Mesodermal cell (in vitro differentiated cells): ENCODE measurements around the gene SLC38A1.
A peak's percentile ranks its signal among the peaks of the same experiment; 100 is the strongest.

Source experiments
- H3K27ac ChIP-seq: 2 replicates; pipeline ENCODE4 v1.7.0; 2013; ENCODE audit warnings: mild to moderate bottlenecking, low read depth, low read length, moderate library complexity; ENCODE audit not compliant: severe bottlenecking
- H3K36me3 ChIP-seq: 2 replicates; pipeline ENCODE4 v1.7.1; 2013; ENCODE audit warnings: mild to moderate bottlenecking, low read length, moderate library complexity; ENCODE audit not compliant: control insufficient read depth, insufficient read depth
- H3K4me1 ChIP-seq: one replicate; pipeline ENCODE4 v1.7.1; 2013; ENCODE audit warnings: mild to moderate bottlenecking, low read length; ENCODE audit not compliant: insufficient read depth, control insufficient read depth, poor library complexity, severe bottlenecking
- H3K4me3 ChIP-seq: 2 replicates; pipeline ENCODE4 v1.7.0; 2013; ENCODE audit warnings: low read length, control low read depth, mild to moderate bottlenecking; ENCODE audit not compliant: insufficient read depth, poor library complexity, severe bottlenecking; ENCODE audit errors: extremely low read depth
- H3K9me3 ChIP-seq: 2 replicates; pipeline ENCODE4 v1.7.1; 2013; ENCODE audit warnings: mild to moderate bottlenecking, low read length, moderate library complexity; ENCODE audit not compliant: control insufficient read depth
- WGBS, 2 experiments: methylation state at CpG; one replicate each; pipeline ENCODE4 v1.1.5; 2013; ENCODE audit warnings: missing lambda C conversion rate in 2 of 2; ENCODE audit not compliant: insufficient coverage in 2 of 2; 5-methylcytosine and 5-hydroxymethylcytosine counted together

SLC38A1 gene

DNA sequence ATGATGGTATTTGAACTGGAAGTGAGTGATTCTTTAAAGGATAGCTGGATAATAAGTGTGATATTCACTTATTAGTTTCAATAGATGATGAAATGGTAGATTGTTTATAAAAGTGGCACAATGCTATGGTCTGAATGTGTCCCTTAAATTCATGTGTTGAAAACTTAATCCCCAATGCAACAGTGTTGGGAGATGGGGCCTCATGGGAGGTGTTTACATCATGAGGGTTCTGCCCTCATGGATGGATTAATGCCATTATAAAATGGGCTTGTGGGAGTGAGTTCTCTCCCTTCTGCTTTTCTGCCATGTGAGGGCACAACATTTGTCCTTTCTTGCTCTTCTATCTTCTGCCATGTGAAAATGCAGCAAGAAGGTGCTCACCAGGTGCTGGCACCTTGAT, 134.0 kb downstream of the SLC38A1 start:
- peaks cover 9% of the 10 kb centered on the region for H3K4me1 ChIP-seq
- H3K9me3 ChIP-seq, result no peaks in the 10 kb centered on the region
- H3K36me3 ChIP-seq, result no peaks in the 10 kb centered on the region
- peak overlapping the region; percentile 88 for H3K27ac ChIP-seq
- no peak overlapping the region for H3K4me3 ChIP-seq

DNA sequence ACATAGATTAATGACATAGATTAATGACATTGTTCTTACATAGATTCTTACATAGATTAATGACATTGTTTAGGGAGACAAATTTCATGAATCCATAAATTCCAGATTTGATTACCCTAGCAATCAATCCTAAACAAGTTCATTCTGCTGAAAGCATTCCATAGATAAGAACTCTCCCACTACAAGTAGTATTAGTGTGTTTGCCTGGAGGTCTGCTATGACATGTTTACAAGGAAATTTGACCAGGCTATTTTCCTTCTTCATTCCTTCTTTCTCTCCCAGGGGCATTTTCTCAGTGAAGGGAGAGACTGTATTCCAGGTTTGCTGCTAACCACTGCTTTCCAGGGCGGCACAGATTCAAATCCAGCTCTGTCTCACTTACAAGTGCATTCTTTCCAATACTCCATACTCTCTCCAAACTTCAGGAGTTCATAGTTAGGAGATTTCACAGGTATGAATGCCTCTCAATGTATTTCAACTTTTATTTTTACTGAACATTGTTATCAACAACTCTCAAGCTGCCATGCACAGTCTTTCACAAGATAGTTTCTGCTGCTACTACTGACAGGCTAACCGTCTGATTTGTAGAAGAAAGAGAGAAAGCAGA, 134.5 kb downstream of the SLC38A1 start:
- peak overlapping the region; percentile 88 for H3K27ac ChIP-seq
- no peaks in the 10 kb centered on the region for H3K36me3 ChIP-seq
- no peaks in the 10 kb centered on the region for H3K9me3 ChIP-seq
- peaks cover 9% of the 10 kb centered on the region for H3K4me1 ChIP-seq
- H3K4me3 ChIP-seq, result no peak overlapping the region
- WGBS, 2 experiments, result 82 to 88% methylated on average over 2 of the region's 2 CpGs

DNA sequence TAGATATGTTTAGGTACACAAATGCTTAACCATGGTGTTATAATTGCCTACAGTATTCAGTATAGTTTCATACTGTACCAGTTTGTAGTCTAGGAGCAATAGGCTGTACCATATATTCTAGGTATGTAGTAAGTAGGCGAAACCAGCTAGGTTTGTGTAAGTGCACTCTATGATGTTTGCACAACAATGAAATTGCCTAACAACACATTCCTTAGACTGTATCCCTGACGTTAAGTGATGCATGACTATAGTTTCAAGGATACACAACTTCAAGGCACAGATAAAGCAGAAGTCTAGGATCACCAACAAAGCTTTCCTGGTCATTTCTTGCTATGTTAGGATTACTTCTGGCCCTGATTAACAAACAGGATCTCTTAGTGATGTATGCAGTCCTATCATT, 135.1 kb downstream of the SLC38A1 start:
- Histone ChIP-seq H3K4me3 (no peak overlapping the region), H3K36me3 (no peaks in the 10 kb centered on the region), H3K9me3 (no peaks in the 10 kb centered on the region), H3K27ac (peak overlapping the region; percentile 88), H3K4me1 (peaks cover 9% of the 10 kb centered on the region)
- WGBS, 2 experiments, result 25% methylated on average over 1 of the region's 2 CpGs; no CpG with 5 or more reads in 1 of the 2 experiments
